T-helper 9 cell (primary cell): ENCODE results near the gene EXPH5.

Experiments
- DNase-seq: peaks from one replicate; pipeline ENCODE4 v3.0.0-alpha.2; 2020

The EXPH5 gene

DNA sequence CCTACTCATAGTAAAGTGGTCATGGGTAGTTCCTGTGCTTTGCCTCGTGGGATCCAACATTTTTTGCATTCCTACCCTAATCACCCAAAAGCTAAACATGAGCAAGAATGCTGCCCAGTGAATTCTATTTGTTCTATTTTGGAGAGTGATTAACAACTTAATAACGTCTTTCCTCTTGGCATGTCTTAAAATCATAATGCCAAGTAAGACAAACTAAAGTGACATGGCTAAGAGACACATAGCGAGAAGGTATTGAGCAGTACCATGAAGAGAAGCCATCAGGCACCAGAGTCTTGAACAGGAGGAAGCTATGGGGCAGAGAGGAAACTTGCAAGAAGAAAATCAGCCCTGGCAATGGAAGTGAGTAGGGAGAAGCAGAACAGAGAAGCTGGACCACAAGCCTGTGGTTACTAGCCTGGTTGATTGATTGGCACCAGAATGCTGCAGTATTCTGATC lies 32.0 kb downstream of the EXPH5 start:
- no peak for DNase-seq

DNA sequence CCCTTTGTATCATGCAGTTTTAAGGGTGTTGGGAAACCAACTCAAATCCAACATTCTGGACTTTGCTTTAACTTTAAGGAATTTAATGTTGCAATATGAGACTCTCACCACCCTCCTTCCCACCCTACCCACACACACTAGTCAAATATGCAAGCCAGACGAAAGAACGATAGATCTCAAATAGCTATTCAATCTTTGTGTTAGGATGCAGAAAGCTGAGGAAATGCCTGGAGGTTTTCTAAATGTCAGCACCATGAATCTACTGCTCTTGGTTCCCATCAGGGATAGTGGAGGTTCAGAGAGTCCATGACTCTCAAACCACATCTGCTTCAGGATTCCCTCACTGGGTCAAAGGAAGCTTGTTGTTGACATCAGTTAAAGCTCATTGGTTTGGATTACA lies 33.7 kb downstream of the EXPH5 start:
- no peak for DNase-seq

DNA sequence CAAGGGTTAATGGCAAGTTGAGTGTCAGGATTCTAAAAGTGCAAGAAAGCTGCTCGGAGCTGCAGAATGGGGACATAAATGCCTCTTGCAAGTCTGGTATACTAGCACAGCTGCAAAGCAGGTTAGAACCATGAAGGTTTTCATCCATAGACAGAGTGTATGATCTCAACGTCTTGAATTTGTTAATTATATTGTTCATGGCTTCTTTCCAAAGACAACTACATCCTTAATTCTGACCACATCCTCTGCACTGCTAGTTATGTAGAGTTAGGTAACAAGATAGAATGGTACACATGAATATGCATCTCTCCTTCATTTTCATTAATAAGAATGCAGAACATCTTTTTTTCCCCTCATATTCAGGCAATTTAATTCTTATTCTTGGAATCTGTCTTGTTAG lies 34.2 kb downstream of the EXPH5 start:
- no peak for DNase-seq

DNA sequence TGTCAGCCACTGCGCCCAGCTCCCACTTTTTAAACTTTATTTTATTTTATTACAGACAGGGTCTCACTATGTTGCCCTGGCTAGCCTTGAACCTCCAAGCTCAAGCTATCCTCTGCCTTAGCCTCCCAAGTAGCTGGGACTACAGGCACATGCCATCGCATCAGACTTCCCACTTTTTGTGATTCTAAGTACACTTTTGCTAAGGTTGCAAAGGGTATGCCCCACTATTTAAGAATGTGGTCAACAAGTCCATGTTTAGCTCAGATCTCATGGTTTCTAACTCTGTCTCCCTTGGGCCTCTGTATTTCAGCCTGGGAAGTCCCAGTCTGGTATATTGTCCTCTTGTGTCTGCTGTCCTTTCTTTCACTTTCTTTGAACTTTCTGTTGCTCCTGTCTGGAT lies 35.3 kb downstream of the EXPH5 start:
- no peak for DNase-seq

DNA sequence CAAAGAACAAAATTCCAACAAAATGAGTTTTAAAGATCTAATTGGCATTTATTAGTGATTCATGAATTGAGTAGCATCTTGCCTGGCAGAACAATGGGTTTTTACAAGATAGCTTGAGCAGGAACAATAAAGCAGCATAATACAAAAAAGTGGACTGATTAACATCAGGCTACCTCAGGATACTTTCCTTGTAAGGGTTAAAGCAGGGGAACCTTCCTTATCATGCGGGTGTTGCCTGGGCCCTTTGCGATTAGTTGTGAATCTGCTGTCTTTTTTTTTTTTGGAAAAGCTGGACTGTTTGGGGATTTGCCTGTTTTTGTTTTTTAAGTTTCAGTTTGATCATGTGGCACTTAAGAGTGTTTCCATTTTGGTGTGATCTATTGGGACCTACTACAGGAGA lies 37.5 kb downstream of the EXPH5 start:
- no peak for DNase-seq

DNA sequence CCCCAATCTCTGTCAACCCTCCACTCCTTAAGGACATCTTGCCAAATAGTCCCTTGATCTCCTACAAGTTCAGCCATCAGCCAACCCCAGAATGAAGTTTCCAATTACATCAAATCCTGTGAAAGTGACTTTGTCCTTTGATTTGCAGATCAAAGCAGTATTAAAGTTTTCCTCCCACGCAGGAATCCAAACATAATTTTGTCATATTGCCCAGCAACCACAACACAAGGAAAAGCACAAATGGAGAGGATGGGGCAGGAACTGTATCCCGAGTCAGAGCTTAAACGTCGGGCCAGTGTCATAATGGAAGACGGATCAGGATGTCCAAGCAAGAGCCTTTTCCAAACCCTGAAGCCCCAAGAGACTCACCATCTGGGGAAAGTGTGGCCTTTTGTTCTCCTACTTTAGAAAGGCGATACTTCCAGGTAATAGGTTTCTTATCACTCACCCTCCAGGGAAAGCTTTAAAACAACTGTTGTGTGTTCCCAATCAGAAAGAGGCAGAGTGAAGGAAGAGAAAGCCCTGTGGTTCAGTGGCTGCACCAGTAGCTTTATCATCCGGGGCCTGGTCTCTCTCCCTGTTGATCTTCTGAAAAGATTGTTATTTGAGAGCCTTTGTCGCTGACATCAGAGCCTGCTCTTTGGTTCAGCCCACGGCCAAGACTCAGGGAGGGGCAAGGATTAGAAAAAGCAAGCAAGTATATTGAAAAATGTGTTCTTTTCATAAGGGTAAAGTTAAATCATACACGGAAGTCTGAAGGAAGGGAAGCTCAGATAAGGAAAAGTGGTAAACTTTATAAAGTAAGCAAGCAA lies 41.7 kb downstream of the EXPH5 start:
- DNase-seq = no peak

DNA sequence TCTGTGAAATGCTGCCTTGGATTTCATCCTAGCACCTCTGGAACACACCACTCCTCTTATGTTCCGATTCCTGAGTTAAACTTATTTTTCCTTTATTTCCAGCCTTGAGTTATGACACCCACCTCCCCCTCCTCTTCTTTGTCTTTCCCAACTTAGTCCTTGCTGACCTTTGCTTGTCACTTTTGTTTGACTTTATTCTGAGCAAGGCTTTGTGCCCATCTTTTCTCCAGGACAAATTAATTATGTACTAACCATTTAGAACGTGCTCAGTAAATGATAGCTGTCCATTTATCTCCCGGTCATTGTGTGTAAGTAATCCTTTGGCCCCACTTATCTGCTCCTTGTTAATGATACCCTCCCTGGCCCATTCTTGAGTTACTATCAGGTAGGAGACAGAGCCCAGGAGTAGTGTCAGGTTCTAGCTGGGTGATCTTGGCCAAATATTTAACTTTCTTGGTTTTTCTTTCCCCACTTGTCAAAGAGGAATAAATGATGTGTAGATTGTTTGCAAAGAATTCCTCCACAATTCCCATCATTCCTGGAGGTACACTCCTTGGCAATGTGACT lies 44.2 kb downstream of the EXPH5 start:
- no peak for DNase-seq

DNA sequence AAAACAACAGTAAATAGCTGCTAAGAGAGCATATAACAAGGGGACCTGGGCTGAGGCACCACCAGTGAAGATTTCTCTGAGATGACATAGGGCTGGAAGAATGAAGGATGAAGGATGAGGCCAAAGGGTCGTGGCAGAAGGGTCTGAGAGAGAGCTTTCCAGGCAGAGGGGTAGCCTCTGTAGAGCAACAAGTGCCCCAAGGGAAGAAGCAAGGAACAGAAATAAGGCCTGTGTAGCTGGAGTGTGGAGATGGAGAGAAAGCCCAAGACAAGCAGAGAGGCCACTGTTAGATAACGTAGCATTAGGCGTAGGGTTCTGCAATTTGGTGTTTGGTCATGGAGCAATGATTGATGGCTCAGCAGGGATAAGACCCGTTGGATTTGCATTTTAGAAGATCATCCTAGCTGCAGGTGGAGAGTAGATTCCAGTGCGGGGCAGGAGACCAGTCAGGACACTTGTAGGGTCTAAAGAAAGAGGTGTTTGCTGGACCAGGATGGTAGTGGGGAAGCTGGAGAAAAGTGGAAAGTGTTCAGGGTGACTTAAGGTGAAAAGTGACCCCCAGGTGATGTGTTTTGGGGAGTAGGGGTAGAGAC lies 47.6 kb downstream of the EXPH5 start:
- DNase-seq = no peak

DNA sequence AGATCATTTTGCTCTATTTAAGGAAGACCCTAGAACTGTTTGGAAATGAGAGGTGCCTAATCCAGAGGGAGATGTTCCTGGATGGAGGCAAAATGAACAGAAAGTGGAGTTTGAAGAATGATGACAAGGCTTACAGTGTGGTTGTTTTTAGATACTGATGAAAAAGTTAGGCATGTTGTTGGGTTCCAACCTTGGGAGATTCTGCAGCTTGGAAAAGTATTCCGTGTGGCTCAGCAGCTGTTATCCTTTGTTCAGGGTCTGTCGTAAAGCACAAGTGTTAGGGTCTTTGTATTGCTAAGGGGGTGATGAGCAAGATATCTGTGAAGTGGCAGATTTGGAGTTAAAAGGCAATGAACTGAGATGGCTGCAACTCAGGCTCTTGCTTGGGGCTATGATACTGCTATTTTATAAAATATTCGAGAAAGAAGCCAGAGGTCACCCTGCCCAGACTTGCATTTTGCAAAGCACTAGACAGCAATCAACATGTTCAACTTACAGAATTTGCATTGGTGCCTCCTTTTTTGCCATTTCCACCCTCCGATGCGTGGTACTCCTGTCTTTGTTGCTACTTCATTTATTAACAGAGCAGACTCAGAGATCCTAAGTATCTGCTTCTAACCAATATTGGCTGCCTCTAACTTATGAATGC lies 50.1 kb downstream of the EXPH5 start:
- DNase-seq = no peak

DNA sequence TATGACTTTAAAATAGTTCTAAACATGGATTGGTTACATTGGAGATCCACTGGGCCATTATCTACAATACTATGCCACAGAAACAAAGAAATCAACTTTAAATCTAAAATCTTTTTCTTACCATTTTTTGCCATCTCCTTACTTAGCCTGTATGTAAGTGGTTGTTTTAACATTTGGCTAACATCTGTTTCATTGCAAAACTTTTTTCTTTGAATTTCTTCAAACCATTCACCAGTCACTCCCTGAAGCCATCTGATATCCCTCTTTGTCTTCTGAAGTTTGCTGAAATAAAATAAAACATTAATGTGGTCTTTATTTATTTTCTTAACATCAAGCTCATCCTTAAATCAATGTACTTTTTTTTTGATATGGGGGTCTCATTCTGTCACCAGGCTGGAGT lies 52.0 kb downstream of the EXPH5 start:
- DNase-seq = no peak

DNA sequence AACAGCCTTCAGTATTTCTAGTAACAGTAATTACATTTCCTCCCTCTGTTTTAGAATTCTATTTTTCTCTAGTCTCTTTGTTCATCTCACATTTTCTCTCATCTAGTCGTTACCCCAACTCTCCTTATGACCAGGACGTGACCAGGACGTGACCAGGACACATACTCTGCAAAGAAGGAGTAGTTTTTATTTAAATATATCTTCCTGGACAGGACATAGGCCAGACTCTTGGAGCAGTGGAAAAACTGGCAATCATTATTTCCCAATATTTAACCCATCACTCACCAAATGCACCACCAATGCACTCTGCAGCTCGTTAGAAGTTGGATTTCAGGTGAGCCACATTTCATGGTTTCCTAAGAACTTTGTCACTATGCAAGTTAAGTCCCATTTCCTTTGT lies 55.1 kb downstream of the EXPH5 start:
- DNase-seq = no peak

DNA sequence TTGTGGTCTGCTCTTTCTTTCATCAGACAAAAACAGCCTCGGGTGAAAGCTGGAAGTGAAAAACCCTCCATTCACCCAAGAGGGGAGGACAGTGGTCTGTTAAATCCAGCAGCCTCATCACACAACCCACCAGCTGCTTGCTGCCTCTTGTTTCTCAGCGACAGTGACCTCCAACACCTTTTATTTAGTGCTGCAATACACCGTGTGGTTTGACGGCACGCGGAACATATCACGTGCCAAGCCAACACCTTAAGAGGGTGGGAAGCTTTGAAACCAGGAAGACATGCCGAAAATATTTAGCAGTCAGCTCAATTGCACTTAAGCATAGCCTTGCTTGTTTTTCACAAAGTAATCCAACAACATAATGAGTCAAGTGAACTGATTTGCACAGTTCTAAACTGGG lies 55.5 kb downstream of the EXPH5 start:
- no peak for DNase-seq

DNA sequence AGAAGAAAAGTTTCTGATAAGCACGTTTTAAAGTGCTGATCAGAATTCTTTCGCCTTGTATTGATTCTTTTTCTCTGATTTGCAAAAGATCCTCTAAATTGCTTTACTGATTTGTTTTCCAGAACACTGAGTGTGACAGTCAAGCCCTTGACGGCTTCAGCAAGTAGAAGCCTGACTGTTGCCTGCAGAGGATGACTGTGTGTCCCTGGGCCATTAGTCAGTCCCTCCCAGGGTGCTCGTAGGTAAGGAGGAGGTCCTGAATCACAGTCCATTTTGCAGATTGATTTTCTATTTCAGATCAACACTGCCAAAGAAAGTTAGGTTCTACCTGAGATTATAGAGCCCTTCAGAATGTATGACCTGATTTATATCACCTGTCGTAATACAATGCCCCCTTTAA lies 56.8 kb downstream of the EXPH5 start:
- no peak for DNase-seq

DNA sequence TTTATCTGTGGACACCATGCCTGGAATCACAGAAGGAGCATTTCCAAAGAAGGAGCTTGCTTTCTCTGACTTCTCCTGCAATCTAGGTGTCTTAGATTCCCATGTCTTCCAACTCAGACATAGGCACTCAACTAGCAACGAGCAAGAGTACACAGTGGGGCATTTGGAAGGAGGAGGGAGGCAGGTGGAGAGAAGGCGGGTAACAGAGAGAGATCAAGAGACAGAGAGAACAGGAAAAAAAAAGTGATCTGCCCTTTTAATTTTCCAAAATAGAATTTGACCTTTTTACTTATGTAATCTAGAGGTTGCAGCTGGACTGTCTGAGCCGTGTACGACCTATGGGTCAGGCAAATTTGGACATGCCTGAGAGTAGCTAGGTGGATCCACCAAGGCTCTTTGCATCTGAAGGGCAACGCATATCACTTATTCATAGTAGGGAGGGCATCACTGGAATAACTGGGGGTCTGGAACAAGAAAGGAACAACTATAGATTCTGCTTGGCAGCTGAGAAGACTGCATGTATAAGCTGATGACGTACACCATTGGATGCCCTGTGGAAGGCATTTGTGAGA lies 58.1 kb downstream of the EXPH5 start:
- no peak for DNase-seq

DNA sequence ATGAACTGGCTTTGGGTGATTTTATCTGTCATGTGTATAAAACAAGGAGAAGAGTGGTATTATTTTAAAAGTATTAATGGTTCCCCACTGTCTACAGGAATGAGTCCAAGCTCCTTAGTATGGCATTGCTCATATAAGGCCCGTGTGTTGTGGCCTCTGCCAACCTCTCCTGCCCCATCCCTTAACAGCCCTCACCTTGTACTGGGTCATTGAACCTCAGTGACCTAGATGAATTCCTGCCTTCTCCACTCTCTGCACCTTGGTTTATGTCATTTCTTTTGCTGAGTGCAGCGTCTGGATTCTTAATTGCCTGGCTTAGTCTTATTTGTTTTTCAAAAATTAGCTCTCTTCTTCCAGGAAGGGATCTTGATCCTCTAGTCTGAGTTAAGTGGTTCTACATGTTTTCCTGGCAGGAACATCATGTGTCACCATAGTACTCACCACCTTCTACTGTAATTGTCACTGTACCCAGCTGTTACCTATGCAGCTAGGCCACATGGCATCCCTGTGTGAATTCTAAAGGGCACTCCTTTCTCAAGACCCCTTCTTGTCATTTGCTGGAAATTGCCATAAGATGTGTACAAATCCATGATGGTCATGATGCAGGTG lies 59.2 kb downstream of the EXPH5 start:
- DNase-seq = no peak

DNA sequence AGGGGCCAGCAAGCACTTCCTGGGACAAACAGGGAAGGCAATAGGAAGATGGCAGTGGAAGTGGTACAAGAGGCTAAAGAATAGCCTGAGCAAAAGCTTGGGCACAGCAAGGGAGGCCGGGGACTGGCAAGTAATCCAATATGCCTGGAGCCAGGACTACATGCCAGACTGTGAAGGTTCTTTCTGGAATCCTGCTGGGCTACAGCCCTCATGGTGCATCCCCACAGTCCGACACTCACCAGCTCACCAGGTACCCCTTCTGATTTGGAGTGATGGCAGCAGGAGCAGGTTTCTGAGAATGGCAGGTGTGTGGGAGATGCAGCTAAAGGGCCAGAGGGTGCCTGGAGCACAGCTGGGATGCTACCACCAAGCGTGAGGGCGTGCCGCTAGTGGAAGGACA lies 63.1 kb downstream of the EXPH5 start:
- no peak for DNase-seq

DNA sequence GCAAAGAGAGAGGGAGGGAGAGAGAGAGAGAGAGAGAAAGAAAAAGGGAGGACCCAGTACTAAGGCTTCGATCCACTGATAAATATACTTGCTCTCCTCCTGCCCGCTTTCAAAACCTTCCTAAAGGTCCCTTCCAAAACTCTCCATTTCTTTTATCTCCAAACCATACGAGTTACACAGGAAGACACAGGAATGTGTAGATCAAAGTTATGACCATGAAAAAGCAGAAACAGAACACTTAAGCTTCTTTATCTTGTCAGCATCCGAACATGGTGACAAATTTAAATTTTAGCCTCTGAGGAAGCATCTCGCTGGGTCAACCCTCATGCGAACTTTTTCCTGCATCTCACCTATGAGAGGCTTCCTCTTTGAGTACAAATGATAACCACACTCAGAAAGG lies 66.2 kb downstream of the EXPH5 start:
- DNase-seq = no peak

DNA sequence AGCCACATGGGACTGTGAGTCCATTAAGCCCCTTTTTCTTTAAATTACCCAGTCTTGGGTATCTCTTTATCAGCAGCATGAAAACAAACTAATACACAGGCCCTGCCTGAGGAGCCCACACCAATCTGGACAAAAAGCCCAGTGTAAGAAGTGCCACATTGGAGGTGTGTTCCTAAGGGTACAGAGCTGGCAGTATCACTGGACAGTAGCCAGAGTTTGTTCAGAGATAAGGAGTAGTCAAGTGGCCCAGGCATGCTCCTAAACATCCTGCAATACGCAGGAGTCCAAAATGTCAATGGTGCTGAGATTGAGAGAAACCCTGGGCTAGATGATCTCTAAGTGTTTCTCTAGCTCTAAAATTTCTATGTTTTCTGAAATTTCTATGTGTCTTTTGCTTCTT lies 68.4 kb downstream of the EXPH5 start:
- DNase-seq = no peak

DNA sequence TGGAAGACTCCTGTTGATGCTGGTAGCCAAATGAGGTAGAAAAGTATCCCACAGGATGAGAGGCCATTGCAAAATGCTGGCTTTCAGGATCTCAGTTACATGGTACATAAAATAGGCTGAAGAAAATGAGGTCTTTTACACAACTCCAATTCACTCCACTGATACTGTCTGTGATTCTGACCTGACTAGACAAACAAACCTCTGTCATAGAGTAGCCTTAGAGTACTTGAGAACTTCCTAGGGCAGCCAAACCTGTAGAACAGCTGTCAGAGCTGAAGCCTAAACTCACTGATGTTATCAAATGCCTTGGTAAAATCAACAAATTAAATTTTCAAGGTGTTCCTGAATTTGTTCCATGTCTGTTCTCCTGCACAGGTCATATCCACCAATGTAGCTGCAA lies 69.1 kb downstream of the EXPH5 start:
- no peak for DNase-seq

DNA sequence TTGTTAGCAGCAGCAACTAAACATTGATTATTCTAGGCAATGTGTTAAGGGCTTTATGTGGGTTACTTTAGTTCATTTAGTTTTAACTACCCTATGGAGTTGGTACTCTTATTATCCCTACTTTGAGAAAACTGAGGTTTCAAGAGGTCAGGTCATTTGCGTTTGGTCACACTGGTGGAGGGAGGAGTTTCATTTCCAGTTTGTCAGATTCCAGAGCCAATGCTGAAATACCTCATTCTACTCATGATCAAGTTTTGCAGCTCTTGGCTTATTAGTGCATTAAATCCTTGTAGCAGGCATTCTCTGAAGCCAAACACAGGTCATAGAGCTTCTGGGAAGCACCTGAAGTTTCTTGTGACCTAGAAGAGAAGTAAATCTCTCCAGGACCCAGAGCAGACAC lies 71.2 kb downstream of the EXPH5 start:
- no peak for DNase-seq

DNA sequence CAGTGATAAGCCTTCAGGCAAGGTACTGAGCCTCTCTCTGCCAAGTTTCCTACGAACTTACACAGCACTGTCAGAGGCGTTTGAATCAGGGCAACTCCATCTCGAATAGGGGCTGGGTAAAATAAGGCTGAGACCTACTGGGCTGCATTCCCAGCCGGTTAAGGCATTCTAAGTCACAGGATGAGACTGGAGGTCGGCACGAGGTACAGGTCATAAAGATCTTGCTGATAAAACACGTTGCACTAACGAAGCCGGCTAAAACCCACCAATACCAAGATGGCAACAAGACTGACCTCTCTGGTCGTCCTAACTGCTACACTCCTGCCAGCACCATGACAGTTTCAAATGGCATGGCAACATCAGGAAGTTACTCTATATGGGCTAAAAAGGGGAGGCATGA lies 75.0 kb downstream of the EXPH5 start:
- DNase-seq = no peak

DNA sequence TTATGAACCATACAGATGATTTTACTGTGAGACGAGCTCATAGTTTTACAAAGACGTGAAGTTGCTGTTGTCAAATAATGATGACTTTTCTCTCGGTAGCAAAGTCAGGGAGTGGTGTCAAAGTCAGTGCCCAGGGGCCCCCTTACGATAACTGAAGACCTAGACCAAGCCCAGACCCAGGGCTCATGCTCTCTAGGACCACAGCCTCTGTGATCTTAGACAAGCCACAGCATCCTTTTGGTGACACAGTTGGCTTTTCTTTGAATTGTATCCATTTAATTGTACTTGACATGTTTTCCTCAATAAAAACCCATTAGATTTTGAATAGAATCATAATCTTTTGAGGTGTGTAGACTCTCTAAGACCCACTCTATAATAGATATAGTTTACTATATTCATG lies 77.4 kb downstream of the EXPH5 start:
- DNase-seq = no peak

DNA sequence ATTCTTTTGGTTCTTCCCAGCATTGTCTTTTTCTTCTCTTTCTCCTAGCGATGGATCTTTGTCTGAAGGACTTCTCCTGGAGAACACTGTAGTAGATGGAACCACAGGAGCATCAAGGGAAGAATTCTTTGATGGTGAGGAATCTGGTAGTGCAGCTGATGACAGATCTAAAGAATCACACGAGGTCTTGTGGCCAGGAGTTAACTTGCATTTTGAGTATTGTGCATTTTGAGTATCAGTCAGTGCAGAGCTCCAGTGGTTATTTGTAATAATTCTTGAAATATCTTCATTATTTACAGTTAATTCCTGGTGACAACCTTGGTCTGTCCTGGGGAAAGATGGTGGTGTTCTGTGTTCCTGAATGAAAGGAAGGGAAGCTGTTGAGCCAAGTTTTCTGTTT lies 80.9 kb downstream of the EXPH5 start:
- DNase-seq = no peak
